D721Med (cell line): ENCODE measurements around the gene EED.

ENCODE experiments used
- DNase-seq: peaks from one replicate; pipeline ENCODE4 v3.0.0; 2011; ENCODE audit warnings: low spot score; ENCODE audit not compliant: insufficient read length
- FAIRE-seq: peaks from 2 replicates; lab custom pipeline; 2011; peaks lifted over from hg19 to GRCh38; lab: Jason Lieb, UNC
- TF ChIP-seq, protein P1 (sequence below): IDR thresholded peaks from 2 replicates; pipeline ENCODE4 v1.5.1; 2012; ENCODE audit warnings: mild to moderate bottlenecking, control low read depth; ENCODE audit not compliant: insufficient read depth; ENCODE audit errors: missing control alignments

EED gene

GRCh38 chr11:86244522-86245368 lies at the start of gene EED:
Gene EED, plus strand, starts transcription at chr11:86244753. Its CDS starts 477 bp downstream, at chr11:86245230.
- no peak for FAIRE-seq
- TF ChIP-seq, protein P1, sequence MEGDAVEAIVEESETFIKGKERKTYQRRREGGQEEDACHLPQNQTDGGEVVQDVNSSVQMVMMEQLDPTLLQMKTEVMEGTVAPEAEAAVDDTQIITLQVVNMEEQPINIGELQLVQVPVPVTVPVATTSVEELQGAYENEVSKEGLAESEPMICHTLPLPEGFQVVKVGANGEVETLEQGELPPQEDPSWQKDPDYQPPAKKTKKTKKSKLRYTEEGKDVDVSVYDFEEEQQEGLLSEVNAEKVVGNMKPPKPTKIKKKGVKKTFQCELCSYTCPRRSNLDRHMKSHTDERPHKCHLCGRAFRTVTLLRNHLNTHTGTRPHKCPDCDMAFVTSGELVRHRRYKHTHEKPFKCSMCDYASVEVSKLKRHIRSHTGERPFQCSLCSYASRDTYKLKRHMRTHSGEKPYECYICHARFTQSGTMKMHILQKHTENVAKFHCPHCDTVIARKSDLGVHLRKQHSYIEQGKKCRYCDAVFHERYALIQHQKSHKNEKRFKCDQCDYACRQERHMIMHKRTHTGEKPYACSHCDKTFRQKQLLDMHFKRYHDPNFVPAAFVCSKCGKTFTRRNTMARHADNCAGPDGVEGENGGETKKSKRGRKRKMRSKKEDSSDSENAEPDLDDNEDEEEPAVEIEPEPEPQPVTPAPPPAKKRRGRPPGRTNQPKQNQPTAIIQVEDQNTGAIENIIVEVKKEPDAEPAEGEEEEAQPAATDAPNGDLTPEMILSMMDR = no peak
- DNase-seq = peak; percentile 48

DNA sequence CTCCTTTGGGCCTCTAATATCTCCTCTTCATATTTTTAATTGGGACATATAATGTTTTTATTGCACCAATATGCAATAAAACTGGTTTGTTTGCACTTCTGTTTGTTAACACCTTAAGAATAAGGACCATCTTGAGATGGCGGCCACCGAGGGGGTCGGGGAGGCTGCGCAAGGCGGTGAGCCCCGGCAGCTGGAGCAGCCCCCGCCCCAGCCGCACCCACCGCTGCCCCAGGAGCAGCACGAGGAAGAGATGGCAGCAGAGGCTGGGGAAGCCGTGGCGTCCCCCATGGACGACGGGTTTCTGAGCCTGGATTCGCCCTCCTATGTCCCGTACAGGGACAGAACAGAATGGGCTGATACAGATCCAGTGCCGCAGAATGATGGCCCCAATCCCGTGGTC lies 49.6 kb upstream of the EED start:
- DNase-seq = no peak
- FAIRE-seq = no peak
- TF ChIP-seq, protein P1 = no peak

DNA sequence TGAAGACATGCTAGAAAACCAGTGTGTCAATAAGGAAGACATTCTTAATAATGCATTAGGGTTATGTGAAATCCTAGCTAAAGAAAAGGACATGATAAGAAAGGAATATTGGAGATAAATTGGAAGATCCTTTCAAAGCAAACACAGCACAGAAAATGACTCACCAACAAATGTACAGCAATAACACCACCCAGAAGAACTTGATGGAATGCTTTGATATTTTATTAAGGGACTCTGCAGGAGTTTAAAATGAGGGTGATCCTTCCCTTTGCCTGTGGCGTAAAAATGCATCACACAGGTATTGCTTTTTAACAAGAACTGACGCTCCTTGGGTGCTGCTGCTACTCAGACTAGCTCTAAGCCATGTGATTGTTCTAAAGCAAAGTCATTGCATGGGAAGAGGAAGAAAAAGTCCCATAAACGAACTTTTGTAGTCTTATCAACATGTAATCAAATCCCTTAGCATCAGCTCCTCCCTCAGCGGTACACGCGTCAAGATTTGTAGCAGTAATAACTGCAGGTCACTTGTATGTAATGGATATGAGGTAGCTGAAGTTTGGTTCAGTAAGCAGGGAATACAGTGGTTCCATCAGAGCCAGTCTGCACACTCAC lies 48.4 kb upstream of the EED start:
- TF ChIP-seq, protein P1 = no peak
- FAIRE-seq = no peak
- no peak for DNase-seq

DNA sequence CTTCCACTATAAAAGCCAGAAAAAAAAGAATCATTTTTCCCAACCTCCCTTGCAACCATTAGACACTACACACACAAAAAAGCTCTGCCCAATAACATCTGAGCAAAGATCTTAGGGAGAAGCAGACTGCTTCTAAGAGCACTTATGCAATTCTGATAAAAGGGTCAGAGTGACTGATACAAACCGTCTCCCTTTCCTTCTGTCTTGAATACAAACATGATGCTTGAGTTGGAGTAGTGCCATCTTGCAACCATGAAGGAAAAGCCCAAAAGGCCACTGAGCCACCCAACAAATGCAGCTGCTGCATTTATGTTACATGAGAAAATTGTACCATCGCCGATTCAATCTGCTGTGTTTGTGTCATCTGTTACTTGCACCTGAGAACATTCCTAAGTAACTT lies 47.6 kb upstream of the EED start:
- TF ChIP-seq, protein P1 = no peak
- no peak for FAIRE-seq
- DNase-seq = no peak

- FAIRE-seq (no peak), DNase-seq (no peak)
- TF ChIP-seq, protein P1 = no peak
These were observed 47.1 kb upstream of the EED start for GRCh38 chr11:86197448-86197847.

- no peak for FAIRE-seq
- DNase-seq = no peak
- TF ChIP-seq, protein P1 = no peak
These were observed 46.4 kb upstream of the EED start for GRCh38 chr11:86198139-86198538.

DNA sequence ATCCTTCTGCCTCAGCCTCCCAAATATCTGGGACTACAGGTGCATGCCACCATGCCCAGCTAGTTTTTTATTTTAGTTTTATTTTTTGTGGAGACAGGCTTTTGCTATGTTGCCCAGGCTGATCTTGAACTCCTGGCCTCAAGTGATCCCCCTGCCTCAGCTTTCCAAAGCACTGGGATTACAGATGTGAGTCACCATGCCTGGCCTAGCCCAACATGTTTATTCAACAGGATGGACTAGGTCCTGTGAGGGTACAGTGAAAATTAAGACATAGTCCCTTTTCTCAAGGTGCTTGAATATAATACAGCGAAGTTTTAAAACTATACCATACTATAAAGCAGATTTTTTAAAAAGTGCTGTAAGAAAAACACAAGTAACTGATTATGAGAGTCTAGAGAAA lies 45.2 kb upstream of the EED start:
- FAIRE-seq (no peak), DNase-seq (no peak)
- TF ChIP-seq, protein P1 = no peak
